ENCODE results near the gene BPTF. TPM values are rescaled to one million over a fixed set of nuclear protein-coding genes. Genes with fewer than 3 reads are reported as not detected.

Gene BPTF
- total and polyA plus RNA-seq, 2 of the 13 experiments (the other 11 are each of a cell fraction or from before 2014, with no cell fraction given) = 43.5 to 66.1 TPM

- in situ Hi-C loops (cut with HindIII; ENCODE audit: extremely low pct_ligation_motif_present, low pct_unique_long_range_greater_than_20kb) = no loop called here
- ChIA-PET POLR2A (no interaction called here), CTCF (ENCODE audit: low intra/inter-chr PET ratio, low total read pairs) (no interaction called here)
- H3K9ac ChIP-seq (ENCODE audit: insufficient read depth, low read depth, low read length) = no peak overlapping the region
- 0 out of 5 replicates have a peak, but pooled peaks cover 0 to 4% of the 10 kb centered on the region in 2 experiments for H3K36me3 ChIP-seq (replicated peaks in 1 of 2; ENCODE audit: control insufficient read depth in 1 of 2, insufficient read depth in 2 of 2, low read length in 2 of 2)
- no peak overlapping the region for H3K4me2 ChIP-seq (ENCODE audit: low read depth, low read length)
- H3K4me3 ChIP-seq (replicated peaks in 1 of 3; ENCODE audit: insufficient read depth in 1 of 3, low read depth in 2 of 3, low read length in 3 of 3) = no peak overlapping the region
- H4K20me1 ChIP-seq (ENCODE audit: insufficient read depth, low read length) = peaks cover 25% of the 10 kb centered on the region
- H3K27me3 ChIP-seq (ENCODE audit: control insufficient read depth in 1 of 2, insufficient read depth in 2 of 2, low read length in 2 of 2) = no peaks in the 10 kb centered on the region
- intact Hi-C loops (cut with micrococcal nuclease; ENCODE audit: unreplicated experiment) = no loop called here
- BruUV-seq (replicated peaks) = no TSS peak
- peaks cover 87% of the 10 kb centered on the region for H3K79me2 ChIP-seq (ENCODE audit: insufficient read depth, low read length)
- TF ChIP-seq FIP1L1 (IDR thresholded peaks at IDR 0.05; ENCODE audit: borderline replicate concordance, insufficient read depth, low read depth, low read length) (no peak), ZNF281 (CRISPR knock-in tag; IDR thresholded peaks at IDR 0.05; ENCODE audit: borderline replicate concordance) (no peak), IRX3 (CRISPR knock-in tag; IDR thresholded peaks at IDR 0.05; ENCODE audit: borderline replicate concordance, low read depth) (no peak), SRSF1 (optimal IDR thresholded peaks at IDR 0.05; ENCODE audit: low read depth, low read length) (no peak), KLF11 (CRISPR knock-in tag; IDR thresholded peaks at IDR 0.05) (no peak), SOX6 (IDR thresholded peaks at IDR 0.05) (no peak), SOX6 (CRISPR knock-in tag; IDR thresholded peaks at IDR 0.05) (no peak), TCF7 (IDR thresholded peaks at IDR 0.05; ENCODE audit: low read depth) (no peak), ZNF614 (CRISPR knock-in tag; IDR thresholded peaks at IDR 0.05; ENCODE audit: borderline replicate concordance) (no peak), MXD3 (CRISPR knock-in tag; IDR thresholded peaks at IDR 0.05) (no peak), ZHX1 (CRISPR knock-in tag; IDR thresholded peaks at IDR 0.05; ENCODE audit: low read depth) (no peak), REL (CRISPR knock-in tag; conservative IDR thresholded peaks at IDR 0.05) (no peak), ZBTB26 (CRISPR knock-in tag; IDR thresholded peaks at IDR 0.05; ENCODE audit: borderline replicate concordance) (no peak), ZNF543 (CRISPR knock-in tag; IDR thresholded peaks at IDR 0.05) (no peak), HNRNPH1 (optimal IDR thresholded peaks at IDR 0.05; ENCODE audit: low read depth, low read length) (no peak), PHB2 (IDR thresholded peaks at IDR 0.05; ENCODE audit: partially characterized antibody) (no peak), RFX1 (IDR thresholded peaks at IDR 0.05) (no peak), AKAP8 (CRISPR knock-in tag; IDR thresholded peaks at IDR 0.05) (no peak), MEIS2 (CRISPR knock-in tag; IDR thresholded peaks at IDR 0.05) (no peak)
- H3K9me3 ChIP-seq (ENCODE audit: low read length) = no peaks in the 10 kb centered on the region
- DNase-seq (ENCODE audit: low spot score) = no peak
- H3K27ac ChIP-seq (ENCODE audit: extremely low read length, insufficient read depth, low read length) = no peak overlapping the region
- H3K4me1 ChIP-seq (ENCODE audit: insufficient read depth, low read length) = peaks cover 19% of the 10 kb centered on the region
- FAIRE-seq = no peak
- no peak overlapping the region for H2AFZ ChIP-seq (ENCODE audit: low read length)
- no peak for ATAC-seq
These were observed 17.3 kb downstream of the BPTF start for GRCh38 chr17:67842648-67843047.

Measured in HepG2 (cell line).